GM21528 (cell line): ENCODE results near the gene HSF4.

Source experiments
- ATAC-seq: cut with Tn5 transposase; IDR thresholded peaks from one replicate; pipeline ENCODE4 v1.9.1; 2021; ENCODE audit warnings: mild to moderate bottlenecking, moderate library complexity; ENCODE audit not compliant: unreplicated experiment, low FRiP score

The HSF4 gene

DNA sequence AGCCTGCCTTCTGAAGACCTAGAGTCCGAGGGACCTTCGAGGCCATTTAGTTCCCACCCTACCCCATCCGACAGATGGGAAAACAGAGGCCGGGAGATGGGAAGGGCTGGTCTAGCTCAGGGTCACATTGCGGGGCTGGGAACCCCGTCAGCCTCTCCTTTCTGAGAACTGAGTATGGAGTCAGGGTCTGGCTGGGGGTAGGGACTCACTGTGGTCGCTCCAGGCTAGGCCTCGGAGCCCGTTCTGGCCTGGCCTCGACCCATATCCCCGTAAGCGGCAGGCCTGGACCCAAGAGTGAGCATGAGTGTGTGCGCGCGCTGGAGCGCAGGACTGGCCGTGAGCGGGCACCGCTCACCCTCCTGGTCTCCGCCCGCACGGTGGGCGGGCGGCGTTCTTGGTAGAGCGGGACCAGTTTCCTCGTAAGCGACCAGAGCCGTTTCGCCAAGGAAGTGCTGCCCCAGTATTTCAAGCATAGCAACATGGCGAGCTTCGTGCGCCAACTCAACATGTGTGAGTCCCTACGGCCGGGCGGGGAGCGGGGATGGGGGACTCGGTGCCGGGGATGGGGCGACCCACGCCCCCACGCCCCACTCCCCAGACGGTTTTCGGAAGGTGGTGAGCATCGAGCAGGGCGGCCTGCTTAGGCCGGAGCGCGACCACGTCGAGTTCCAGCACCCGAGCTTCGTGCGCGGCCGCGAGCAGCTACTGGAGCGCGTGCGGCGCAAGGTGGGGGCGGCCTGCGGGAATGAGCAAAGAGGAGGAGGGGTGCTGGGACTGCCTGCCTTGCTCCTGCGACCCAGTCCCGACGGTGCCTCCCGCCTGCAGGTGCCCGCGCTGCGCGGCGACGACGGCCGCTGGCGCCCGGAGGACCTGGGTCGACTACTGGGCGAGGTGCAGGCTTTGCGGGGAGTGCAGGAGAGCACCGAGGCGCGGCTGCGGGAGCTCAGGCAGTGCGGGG is 855 bp downstream of the HSF4 start:
- no peak for ATAC-seq

DNA sequence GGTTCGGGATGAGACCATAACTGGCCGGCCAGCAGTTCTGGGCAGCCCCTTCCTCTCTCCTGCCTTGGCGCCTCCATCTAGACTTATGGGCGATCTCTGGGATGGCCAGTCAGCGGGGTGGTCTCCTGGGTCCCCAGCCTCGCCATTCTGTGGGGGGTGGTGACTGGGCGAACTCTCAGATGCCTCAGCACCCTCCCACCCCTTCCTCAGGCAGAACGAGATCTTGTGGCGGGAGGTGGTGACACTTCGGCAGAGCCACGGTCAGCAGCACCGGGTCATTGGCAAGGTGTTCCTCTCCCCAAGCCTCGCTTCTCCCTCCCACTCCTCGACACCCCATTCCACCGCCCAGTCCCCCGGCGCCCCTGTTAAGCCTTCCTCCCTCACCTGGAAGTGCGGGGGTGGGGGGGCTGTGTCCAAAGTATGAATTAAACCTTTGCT is 1.6 kb downstream of the HSF4 start:
- ATAC-seq, result no peak

- ATAC-seq, result no peak
Measured at GRCh38 chr16:67166598-67167168, 2.1 kb downstream of the HSF4 start.

DNA sequence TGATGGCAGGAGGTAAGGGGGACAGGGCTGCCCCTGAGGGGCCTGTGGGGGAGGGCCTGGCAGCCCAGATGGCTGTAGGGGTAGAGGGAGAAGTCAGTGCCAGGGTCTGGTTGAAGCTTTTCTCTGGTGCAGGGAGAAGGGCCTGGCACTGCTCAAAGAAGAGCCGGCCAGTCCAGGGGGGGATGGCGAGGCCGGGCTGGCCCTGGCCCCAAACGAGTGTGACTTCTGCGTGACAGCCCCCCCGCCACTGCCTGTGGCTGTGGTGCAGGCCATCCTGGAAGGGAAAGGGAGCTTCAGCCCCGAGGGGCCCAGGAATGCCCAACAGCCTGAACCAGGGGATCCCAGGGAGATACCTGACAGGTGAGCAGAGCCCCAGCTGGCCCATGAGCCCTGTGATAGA is 3.0 kb downstream of the HSF4 start:
- ATAC-seq, result no peak

GRCh38 chr16:67169011-67169451 is 4.5 kb downstream of the HSF4 start:
- no peak for ATAC-seq

GRCh38 chr16:67169642-67170167 is 5.2 kb downstream of the HSF4 start:
- ATAC-seq, result no peak

DNA sequence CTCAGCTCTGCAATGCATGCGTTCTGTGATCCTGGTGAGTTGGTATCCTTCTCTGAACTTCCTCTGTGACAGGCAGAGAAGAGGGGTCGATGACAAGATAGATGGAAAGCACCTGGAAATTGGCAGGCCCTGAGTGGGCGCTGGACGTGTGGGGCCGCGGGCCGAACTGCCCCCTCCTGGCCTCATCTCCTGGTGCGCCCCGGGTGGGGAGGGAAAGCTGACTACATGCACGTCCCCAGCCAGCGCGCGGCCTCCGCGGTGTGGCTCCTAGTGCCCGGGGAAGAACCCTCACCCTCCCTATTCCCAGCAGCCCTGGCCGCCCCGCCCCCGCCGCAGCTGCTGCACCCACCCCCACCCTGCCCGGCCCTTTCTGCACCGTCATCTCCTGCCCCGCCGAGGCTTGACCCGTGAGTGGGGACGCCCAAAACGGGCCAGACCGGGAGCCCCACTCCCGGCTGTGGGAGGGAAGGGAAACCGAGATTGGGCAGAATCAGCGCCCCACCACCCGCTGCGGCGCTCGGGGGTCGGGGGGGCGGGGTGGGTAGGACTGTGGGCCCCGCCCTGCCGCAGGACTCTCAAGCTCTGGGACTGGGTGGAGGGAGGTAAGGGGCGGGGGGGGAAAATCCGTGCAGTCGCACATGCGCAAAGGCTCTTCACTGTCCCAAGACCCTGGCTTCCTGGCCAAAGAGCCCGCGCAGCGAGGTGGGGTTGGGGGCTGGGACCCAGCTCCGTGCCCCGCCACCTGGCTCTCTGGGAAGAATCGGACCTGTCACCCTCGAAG is 5.8 kb downstream of the HSF4 start, which contains the start of gene NOL3:
Gene NOL3, plus strand, starts transcription at position 371 of the 781 bp plus-strand sequence.
- ATAC-seq, result peak; percentile 39

- no peak for ATAC-seq
Measured at GRCh38 chr16:67170949-67171649, 6.6 kb downstream of the HSF4 start.

DNA sequence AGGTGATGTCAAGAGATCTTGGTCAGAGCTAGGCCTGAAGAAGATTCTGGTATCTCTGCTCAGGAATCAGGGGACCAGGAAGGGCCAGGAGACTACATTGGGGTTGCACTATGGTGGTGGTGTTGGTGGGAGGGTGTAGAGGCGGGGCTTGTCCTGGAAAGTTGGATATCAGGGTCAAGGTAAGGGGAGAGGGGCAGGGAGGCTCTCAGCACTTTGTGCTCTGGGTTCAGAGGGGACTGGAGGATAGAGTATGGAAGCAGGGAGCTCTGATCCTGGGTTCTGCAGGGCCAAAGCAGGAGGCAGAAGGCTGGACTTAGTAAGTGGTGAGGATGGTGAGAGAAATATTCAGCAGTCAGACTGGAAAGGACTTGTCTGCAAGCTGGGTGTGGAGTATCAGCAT is 8.8 kb downstream of the HSF4 start:
- ATAC-seq, result no peak

- ATAC-seq, result no peak
Measured at GRCh38 chr16:67173808-67174705, 9.5 kb downstream of the HSF4 start.

GRCh38 chr16:67174706-67175231 is 10.2 kb downstream of the HSF4 start:
- ATAC-seq, result no peak

DNA sequence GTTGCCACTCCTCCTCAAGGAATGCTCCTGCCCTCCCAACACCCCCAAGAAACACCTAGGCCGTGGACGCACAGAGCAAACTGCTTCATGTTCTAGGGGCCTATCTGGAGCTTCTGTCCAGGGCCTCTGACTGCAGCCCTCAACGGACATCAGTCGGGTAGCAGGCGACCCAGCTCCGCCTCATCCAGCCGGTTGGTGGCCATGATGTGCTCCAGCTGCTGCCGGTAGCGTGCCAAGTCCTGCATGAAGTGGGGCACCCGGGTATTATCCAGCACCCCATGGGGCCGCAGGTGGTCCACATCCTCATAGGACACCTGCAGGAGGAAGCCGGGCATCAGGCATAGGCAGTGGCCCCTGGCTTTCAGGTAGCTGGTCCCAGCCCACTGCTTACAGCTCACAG is 12.1 kb downstream of the HSF4 start:
- ATAC-seq, result no peak

DNA sequence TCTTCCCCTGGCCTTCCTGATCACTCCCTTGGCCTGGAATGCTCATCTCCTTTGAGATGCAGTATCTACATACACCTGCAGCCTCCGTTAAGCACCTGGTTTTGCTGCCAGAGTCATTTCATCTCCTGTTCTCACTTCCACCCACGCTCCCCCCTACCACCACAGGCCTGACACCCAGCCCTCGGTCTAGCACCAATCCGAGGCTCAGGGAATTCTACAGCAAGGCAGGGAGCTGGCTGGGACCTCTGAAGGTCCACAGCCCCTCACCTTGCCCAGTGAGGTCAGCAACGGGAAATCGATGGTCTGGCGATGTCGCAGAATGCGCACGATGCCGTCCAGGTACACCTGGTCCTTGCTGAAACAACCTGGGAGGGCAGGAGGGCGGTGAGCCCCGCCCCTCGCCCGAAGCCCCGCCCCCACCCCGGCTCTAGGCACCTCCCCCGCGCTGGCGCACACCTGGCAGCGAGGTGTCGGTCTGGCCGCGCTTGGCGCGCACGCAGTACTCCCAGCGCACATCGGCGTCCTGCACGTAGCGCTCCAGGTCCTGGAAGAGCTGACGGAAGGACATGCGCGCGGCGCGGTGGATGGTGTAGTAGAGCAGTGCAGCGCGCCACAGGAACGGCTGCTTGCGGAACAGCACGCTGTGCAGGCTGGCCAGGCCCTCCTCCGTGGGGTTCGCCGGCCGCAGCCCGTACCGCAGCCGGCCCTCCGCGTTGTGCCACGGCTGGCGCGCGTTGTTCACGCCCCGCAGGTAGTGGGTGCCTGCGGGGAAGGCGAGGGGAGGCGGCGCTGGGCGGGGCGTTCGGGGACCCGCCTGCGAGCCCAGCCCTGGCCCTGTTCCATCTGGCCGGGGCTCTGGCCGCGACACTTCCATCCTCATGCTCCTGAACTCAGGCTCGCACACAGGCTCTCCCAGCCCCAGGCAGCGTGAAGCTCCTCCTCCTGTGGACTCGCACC is 13.5 kb downstream of the HSF4 start:
- ATAC-seq, result no peak

GRCh38 chr16:67179421-67180080 is 15.0 kb downstream of the HSF4 start:
- ATAC-seq, result no peak

GRCh38 chr16:67180166-67180565 is 15.6 kb downstream of the HSF4 start:
- no peak for ATAC-seq

- no peak for ATAC-seq
Measured at GRCh38 chr16:67181346-67181745, 16.8 kb downstream of the HSF4 start.

GRCh38 chr16:67182288-67182687 is 17.7 kb downstream of the HSF4 start:
- no peak for ATAC-seq
